Central memory CD8-positive, alpha-beta T cell (primary cell): ENCODE data around the gene RNU4-1.
A peak's percentile ranks its signal among the peaks of the same experiment; 100 is the strongest.

Experiments
- ATAC-seq: fragments of 150-1000 bp; cut with Tn5 transposase; replicated peaks from 2 replicates; pipeline ENCODE4 v1.10.0; 2022; ENCODE audit warnings: mild to moderate bottlenecking, moderate FRiP score, moderate number of reproducible peaks; ENCODE audit not compliant: poor library complexity, severe bottlenecking; ENCODE audit errors: extremely low read depth
- DNase-seq, 2 donors: peaks; one replicate each; pipeline ENCODE4 v3.0.0; 2021; ENCODE audit warnings: low spot score in 2 of 2
- H3K27ac Mint-ChIP-seq: one replicate; pipeline ENCODE4 v1.8.0; 2022; ENCODE audit warnings: low read depth, mild to moderate bottlenecking, moderate library complexity, mixed read lengths
- H3K27me3 Mint-ChIP-seq: one replicate; pipeline ENCODE4 v1.8.0; 2022; ENCODE audit warnings: mixed read lengths
- H3K36me3 Mint-ChIP-seq: one replicate; pipeline ENCODE4 v1.8.0; 2022; ENCODE audit warnings: mild to moderate bottlenecking, moderate library complexity, mixed read lengths; ENCODE audit not compliant: insufficient read depth
- H3K4me1 Mint-ChIP-seq: one replicate; pipeline ENCODE4 v1.8.0; 2022; ENCODE audit warnings: mixed read lengths
- H3K4me3 Mint-ChIP-seq: one replicate; pipeline ENCODE4 v1.8.0; 2022; ENCODE audit warnings: mild to moderate bottlenecking, moderate library complexity, mixed read lengths
- H3K9me3 Mint-ChIP-seq: one replicate; pipeline ENCODE4 v1.8.0; 2022; ENCODE audit warnings: mixed read lengths

Gene RNU4-1

GRCh38 chr12:120323772-120324171, 30.7 kb upstream of the RNU4-1 start:
- Mint-ChIP-seq H3K4me3 (no peak overlapping the region), H3K9me3 (no peaks in the 10 kb centered on the region), H3K36me3 (peaks cover 7% of the 10 kb centered on the region), H3K27me3 (no peaks in the 10 kb centered on the region), H3K4me1 (peaks cover 11% of the 10 kb centered on the region), H3K27ac (no peak overlapping the region)
- DNase-seq (no peak), ATAC-seq (no peak)

- ATAC-seq, result no peak
- Mint-ChIP-seq H3K9me3 (no peaks in the 10 kb centered on the region), H3K27ac (no peak overlapping the region), H3K27me3 (no peaks in the 10 kb centered on the region), H3K4me3 (no peak overlapping the region), H3K36me3 (peaks cover 14% of the 10 kb centered on the region), H3K4me1 (peaks cover 21% of the 10 kb centered on the region)
- no peak for DNase-seq
Observed at GRCh38 chr12:120321382-120322202, 28.6 kb upstream of the RNU4-1 start.

GRCh38 chr12:120317224-120318105, 24.4 kb upstream of the RNU4-1 start:
- peak; percentile 100 for ATAC-seq
- H3K9me3 Mint-ChIP-seq, result no peaks in the 10 kb centered on the region
- H3K4me3 Mint-ChIP-seq, result peak overlapping the region; percentile 88

GRCh38 chr12:120316798-120317223, 23.8 kb upstream of the RNU4-1 start:
- peaks cover 9% of the 10 kb centered on the region for H3K36me3 Mint-ChIP-seq
- H3K4me1 Mint-ChIP-seq, result peaks cover 12% of the 10 kb centered on the region
- no peak for DNase-seq

More at GRCh38 chr12:120317224-120318105, 24.4 kb upstream of the RNU4-1 start:
- peaks cover 11% of the 10 kb centered on the region for H3K36me3 Mint-ChIP-seq
- DNase-seq, result peak; percentile 100
- peak overlapping the region; percentile 98 for H3K27ac Mint-ChIP-seq
- H3K4me1 Mint-ChIP-seq, result peaks cover 12% of the 10 kb centered on the region
- H3K27me3 Mint-ChIP-seq, result no peaks in the 10 kb centered on the region

GRCh38 chr12:120314220-120314619, 21.2 kb upstream of the RNU4-1 start:
- H3K27ac Mint-ChIP-seq, result no peak overlapping the region
- H3K4me3 Mint-ChIP-seq, result no peak overlapping the region
- no peaks in the 10 kb centered on the region for H3K27me3 Mint-ChIP-seq
- H3K4me1 Mint-ChIP-seq, result peaks cover 12% of the 10 kb centered on the region
- ATAC-seq (no peak), DNase-seq (no peak)
- H3K36me3 Mint-ChIP-seq, result peaks cover 8% of the 10 kb centered on the region
- H3K9me3 Mint-ChIP-seq, result no peaks in the 10 kb centered on the region

More at GRCh38 chr12:120316798-120317223, 23.8 kb upstream of the RNU4-1 start:
- peak overlapping the region; percentile 88 for H3K4me3 Mint-ChIP-seq
- no peaks in the 10 kb centered on the region for H3K27me3 Mint-ChIP-seq
- no peaks in the 10 kb centered on the region for H3K9me3 Mint-ChIP-seq
- peak overlapping the region; percentile 98 for H3K27ac Mint-ChIP-seq
- ATAC-seq, result peak; percentile 3

GRCh38 chr12:120301962-120302815, 9.2 kb upstream of the RNU4-1 start, which contains the start of gene SIRT4:
SIRT4 (plus strand) TSS chr12:120302321; CDS start chr12:120303562, 1,241 bp downstream.
- Mint-ChIP-seq H3K27me3 (no peaks in the 10 kb centered on the region), H3K4me3 (peak within 1 kb of the TSS; percentile 88), H3K36me3 (peaks cover 4% of the 10 kb centered on the region), H3K27ac (no peak within 1 kb of the TSS), H3K4me1 (peaks cover 11% of the 10 kb centered on the region), H3K9me3 (no peaks in the 10 kb centered on the region)
- peak; percentile 81 for DNase-seq
- ATAC-seq, result peak; percentile 98

DNA sequence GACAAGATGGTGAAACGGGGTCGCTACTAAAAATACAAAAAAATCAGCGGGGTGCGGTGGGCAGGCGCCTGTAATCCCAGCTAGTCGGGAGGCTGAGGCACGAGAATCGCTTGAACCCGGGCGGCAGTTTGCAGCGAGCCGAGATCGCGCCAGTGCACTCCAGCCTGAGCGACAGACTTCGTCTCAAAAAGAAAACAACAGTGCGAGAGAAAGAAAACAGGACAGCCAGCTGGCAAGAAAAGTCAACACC, 701 bp downstream of the RNU4-1 start:
- Mint-ChIP-seq H3K36me3 (peaks cover 15% of the 10 kb centered on the region), H3K27ac (no peak overlapping the region), H3K4me3 (no peak overlapping the region), H3K27me3 (no peaks in the 10 kb centered on the region), H3K4me1 (no peaks in the 10 kb centered on the region), H3K9me3 (no peaks in the 10 kb centered on the region)
- ATAC-seq (no peak), DNase-seq (no peak)

DNA sequence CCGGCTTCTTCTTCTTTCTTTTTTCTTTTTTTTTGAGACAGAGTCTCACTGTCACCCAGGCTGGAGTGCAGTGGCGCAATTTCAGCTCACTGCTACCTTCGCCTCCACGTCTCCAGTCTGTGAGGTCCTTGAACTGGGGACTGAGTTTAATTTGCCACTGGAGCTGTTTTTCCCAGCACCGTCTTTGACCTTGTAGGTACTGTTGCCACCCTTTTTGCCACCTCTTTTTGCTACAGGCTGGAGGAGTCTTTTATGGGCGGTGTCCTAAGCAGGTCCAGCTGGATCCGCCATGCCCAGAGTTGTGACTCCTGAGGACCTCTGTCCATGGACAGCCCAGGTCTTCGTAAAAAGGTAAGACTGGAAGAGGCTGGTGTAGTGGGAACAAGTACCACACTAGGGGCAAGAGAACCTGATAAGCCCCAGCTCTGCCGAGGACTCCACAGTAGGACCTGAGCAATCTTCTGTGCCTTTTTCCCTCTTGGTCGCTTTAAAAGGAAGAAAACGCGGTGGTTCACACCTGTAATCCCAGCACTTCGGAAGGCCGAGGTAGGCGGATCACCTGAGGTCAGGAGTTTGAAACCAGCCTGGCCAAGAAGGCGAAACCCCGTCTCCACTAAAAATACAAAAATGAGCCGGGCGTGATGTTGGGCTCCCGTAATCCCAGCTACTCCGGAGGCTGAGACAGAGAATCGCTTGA, 2.3 kb downstream of the RNU4-1 start:
- no peaks in the 10 kb centered on the region for H3K27me3 Mint-ChIP-seq
- no peak overlapping the region for H3K27ac Mint-ChIP-seq
- DNase-seq (peak; percentile 13 to 19), ATAC-seq (no peak)
- H3K4me3 Mint-ChIP-seq, result no peak overlapping the region
- H3K9me3 Mint-ChIP-seq, result no peaks in the 10 kb centered on the region
- no peaks in the 10 kb centered on the region for H3K4me1 Mint-ChIP-seq
- H3K36me3 Mint-ChIP-seq, result peaks cover 15% of the 10 kb centered on the region

DNA sequence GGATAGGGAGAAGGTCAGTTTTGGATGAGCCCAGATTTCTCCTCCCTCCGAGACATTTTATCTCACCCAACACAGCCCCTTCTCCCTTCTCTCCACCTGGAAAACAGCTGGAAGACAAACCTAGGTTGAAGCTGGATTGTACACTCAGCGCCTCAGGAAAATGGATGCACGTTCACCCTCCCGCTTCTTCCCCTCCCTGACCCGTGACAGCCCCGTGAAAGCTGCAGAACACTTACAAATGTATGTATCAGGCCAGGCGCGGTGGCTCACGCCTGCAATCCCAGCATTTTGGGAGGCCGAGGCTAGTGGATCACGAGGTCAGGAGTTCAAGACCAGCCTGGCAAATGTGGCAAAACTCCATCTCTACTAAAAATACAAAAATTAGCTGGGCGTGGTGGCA, 5.5 kb downstream of the RNU4-1 start:
- ATAC-seq (no peak), DNase-seq (no peak)
- no peaks in the 10 kb centered on the region for H3K4me1 Mint-ChIP-seq
- H3K4me3 Mint-ChIP-seq, result no peak overlapping the region
- no peak overlapping the region for H3K27ac Mint-ChIP-seq
- H3K27me3 Mint-ChIP-seq, result no peaks in the 10 kb centered on the region
- H3K9me3 Mint-ChIP-seq, result no peaks in the 10 kb centered on the region
- H3K36me3 Mint-ChIP-seq, result peaks cover 13% of the 10 kb centered on the region

DNA sequence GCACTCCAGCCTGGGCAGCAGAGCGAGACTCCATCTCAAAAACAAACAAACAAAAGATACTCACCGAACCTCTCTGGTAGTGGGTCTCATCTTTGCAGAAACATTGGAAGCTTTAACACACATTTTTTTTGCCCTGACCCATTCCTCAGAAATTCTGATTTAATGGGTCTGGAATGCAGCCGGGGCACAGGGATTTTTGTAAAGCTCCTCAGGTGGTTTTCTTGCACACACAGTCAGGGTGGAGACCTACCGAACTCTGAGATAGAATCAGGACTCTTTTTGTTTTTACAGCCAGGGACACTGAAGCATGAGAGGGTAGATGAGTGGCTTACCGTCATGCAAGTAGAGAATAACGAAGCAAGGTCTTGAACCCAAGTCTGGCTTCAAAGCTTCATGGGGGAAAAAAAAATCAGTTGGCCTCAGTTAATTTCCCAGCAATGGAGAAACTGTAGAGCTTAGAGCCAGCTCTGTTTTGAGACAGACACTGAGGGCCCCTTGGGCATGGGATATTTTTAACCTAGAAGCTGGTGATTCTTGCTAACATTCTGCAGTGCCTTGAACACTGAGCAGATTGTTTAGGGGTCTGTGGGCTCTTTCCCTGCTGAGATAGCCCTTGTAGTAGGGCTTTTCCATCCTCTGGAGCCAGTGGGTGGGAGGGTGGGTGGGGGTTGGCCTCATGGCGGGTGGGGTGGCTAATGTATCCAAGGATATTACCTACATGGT, 6.1 kb downstream of the RNU4-1 start:
- no peak overlapping the region for H3K4me3 Mint-ChIP-seq
- ATAC-seq, result no peak
- H3K36me3 Mint-ChIP-seq, result peaks cover 13% of the 10 kb centered on the region
- H3K27ac Mint-ChIP-seq, result no peak overlapping the region
- no peaks in the 10 kb centered on the region for H3K4me1 Mint-ChIP-seq
- no peaks in the 10 kb centered on the region for H3K9me3 Mint-ChIP-seq
- no peaks in the 10 kb centered on the region for H3K27me3 Mint-ChIP-seq
- no peak for DNase-seq

DNA sequence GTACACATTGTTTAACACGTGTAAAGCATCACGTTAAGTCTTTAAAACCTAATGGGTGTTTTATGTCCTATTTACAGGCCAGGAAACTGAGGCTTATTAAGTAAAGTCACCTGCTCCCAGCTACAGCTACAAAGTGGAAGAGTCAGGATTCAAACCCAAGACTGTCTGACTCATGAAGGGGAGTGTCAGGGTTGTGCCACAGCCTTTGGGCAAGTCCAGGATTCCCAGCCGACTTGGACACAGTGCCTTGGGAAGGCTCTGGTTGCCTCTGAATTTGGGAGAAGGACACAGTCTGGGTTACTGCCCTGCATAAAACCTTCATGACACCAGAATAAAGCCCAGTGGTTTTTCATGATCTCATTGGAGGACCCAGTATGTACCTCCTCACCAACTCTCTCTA, 8.7 kb downstream of the RNU4-1 start:
- peaks cover 2% of the 10 kb centered on the region for H3K36me3 Mint-ChIP-seq
- H3K4me3 Mint-ChIP-seq, result no peak overlapping the region
- H3K27me3 Mint-ChIP-seq, result no peaks in the 10 kb centered on the region
- ATAC-seq (no peak), DNase-seq (no peak)
- H3K4me1 Mint-ChIP-seq, result no peaks in the 10 kb centered on the region
- no peak overlapping the region for H3K27ac Mint-ChIP-seq
- H3K9me3 Mint-ChIP-seq, result no peaks in the 10 kb centered on the region
